GM21529 (cell line): ENCODE data around the gene NOL3.

ENCODE experiments used
- ATAC-seq: cut with Tn5 transposase; IDR thresholded peaks from one replicate; pipeline ENCODE4 v1.9.1; 2021; ENCODE audit not compliant: unreplicated experiment

The NOL3 gene

GRCh38 chr16:67154578-67155294 is 15.6 kb upstream of the NOL3 start:
- ATAC-seq: no peak

- no peak for ATAC-seq
Observed at GRCh38 chr16:67155295-67156142, 14.8 kb upstream of the NOL3 start.

GRCh38 chr16:67156143-67156844 is 14.0 kb upstream of the NOL3 start:
- ATAC-seq: no peak

GRCh38 chr16:67157106-67157748 is 13.1 kb upstream of the NOL3 start:
- ATAC-seq: no peak

- no peak for ATAC-seq
Observed at GRCh38 chr16:67157892-67158635, 12.3 kb upstream of the NOL3 start.

GRCh38 chr16:67158637-67159600 is 11.4 kb upstream of the NOL3 start:
- peak; percentile 40 for ATAC-seq

- ATAC-seq: no peak
Observed at GRCh38 chr16:67161595-67162058, 8.7 kb upstream of the NOL3 start.

GRCh38 chr16:67162506-67163163 is 7.7 kb upstream of the NOL3 start:
- ATAC-seq: no peak

GRCh38 chr16:67163164-67163998 is 7.0 kb upstream of the NOL3 start:
- no peak for ATAC-seq

GRCh38 chr16:67163999-67164558 is 6.3 kb upstream of the NOL3 start:
- ATAC-seq: no peak

GRCh38 chr16:67164599-67165061 is 5.7 kb upstream of the NOL3 start, which contains the start of gene HSF4:
Gene HSF4, plus strand, starts transcription at chr16:67164745. Its CDS starts 67 bp downstream, at chr16:67164812.
- no peak for ATAC-seq

- ATAC-seq: no peak
Observed at GRCh38 chr16:67165121-67166078, 4.9 kb upstream of the NOL3 start.

- no peak for ATAC-seq
Observed at GRCh38 chr16:67166110-67166547, 4.2 kb upstream of the NOL3 start.

- no peak for ATAC-seq
Observed at GRCh38 chr16:67166598-67167168, 3.7 kb upstream of the NOL3 start.

GRCh38 chr16:67167588-67167987 is 2.8 kb upstream of the NOL3 start:
- ATAC-seq: no peak

GRCh38 chr16:67169011-67169451 is 1.3 kb upstream of the NOL3 start:
- no peak for ATAC-seq
